Activated CD4-positive, alpha-beta T cell treated with anti-CD3 and anti-CD28 coated beads, Interleukin-2, amount 50 U/mL, for 24 hours (primary cell): ENCODE results near the gene PKN1.
A peak's percentile ranks its signal among the peaks of the same experiment; 100 is the strongest.
"Not testable (repeated sequence)": the region's sequence is repeated elsewhere in the genome, so short reads cannot be mapped to it uniquely, and the experiment has no call there.

Source experiments
- DNase-seq, 2 donors: peaks; one replicate each; pipeline ENCODE4 v3.0.0-alpha.2; 2020; ENCODE audit warnings: low read depth in 1 of 2, low spot score in 1 of 2

The PKN1 gene

DNA sequence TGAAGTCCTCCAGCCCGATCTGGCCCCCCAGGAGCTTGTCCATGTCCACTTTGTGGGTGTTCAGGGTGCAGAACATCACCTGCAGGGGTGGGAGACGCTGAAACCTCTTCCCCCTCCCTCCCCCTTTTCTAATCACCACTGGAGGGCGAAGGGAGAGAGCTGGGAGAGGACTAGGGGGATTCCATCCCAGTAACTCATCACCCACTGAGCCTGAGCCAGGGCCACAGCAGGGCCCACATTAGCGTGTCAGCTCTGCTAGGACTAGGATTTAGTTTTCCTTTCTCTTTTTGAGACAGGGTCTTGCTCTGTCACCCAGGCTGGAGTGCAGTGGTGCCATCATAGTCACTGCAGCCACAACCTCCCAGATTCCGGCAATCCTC is 47.6 kb downstream of the PKN1 start:
- DNase-seq = no peak

DNA sequence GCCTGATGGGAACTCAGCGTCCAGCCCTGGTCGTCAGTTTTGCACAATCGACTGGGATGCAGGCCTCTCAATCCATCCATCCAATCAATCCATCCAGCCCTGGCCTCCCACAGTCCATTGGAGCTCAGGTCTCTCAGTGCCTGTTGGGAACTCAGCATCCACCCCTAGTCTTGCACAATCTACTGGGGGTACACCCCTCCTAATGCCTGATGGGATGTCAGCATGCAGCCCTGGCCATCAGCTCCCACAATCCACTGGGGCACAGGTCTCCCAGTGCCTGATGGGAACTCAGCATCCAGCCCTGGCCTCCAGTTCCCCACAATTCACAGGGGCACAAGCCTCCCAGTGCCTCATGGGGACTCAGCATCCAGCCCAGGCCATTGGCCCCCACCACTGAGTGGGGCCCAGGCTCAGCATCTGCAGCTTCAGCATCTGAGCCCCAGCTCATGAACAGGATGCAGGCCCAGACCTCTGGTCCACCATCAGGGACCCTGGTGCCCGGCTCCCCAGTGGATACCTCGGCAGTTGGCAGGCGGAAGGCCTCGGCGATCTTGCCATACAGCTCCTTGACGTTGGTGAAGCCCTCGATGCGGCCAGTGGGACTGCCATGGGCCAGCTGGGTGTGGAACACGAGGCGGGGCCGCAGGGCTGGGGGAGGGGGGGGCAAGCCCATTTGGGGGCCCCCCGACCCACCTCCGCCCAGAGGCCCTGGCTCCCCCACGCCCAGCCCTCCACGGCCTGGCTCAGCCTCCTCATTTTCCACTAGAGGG is 49.3 kb downstream of the PKN1 start:
- no peak for DNase-seq

DNA sequence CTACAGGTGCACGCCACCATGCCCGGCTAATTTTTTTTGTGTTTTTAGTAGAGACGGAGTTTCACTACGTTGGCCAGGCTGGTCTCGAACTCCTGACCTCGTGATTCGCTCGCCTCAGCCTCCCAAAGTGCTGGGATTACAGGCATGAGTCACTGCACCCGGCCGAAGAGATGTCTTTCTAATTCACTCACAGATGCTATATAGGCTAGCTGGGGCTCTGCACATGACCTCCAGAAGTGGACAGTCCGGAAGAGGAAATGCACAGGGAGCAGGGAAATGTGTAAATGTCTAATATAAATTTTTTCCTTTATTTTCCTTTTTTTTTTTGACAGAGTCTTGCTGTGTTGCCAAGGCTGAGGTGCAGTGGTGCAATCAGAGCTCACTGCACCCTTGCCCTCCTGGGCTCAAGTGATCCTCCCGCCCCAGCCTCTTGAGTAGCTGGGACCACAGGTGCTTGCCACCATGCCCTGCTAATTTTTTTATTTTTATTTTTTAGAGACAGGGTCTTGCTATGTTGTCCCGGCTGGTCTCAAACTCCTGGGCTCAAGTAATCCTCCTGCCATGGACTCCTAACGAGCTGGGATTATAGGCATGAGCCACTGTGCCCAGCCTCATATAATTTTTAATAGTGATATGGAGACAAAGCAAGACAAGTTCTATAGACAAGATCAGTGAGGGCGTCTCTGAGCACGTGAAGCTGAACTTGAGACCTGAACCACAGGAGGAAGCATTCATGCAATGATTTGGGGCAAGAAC is 54.4 kb downstream of the PKN1 start:
- DNase-seq = no peak

DNA sequence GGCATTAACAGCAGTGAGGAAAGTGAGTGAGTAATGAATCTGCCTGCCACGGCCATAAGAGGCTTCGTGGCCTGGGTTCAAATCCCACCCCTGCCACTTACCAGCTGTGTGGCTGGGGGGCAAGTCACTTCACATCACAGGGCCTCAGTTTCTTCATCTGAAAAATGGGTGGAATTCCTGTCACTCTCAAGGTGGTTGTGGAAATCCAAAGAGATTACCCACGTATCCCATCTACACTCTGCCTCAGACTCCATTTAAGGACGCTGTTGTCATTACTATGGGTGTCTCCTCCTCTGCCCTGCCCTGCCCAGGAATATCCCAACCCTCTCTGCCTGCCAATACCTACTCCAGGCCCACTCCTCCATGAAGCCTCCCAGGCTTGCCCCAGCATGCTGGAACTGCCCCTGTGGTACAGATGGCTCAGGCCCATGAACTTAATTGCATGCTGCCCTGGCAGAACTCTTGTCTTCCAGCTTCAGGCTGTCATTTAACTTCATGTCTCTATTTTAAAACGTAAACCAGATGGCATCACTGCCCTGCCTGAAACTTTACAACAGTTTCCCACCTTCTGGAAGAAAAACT is 59.7 kb downstream of the PKN1 start:
- no peak for DNase-seq

DNA sequence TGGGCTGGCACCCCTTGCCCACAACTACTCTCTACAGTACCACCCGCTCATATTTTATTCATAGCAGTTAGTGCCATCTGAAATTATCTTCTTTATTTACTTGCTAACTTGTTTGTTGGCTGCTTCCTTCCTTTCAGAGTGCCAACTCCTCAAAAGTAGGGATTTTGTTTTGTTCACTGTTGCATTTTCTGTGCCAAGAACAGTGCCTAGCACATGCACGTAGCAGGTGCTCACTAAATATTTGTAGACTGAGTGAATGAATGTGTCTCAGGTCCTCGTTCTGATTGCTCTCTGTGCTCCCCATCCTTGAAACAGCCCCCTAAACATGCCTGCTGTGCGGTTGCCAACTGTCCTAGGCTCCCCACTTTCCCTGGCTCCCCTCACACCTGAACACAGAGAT is 61.3 kb downstream of the PKN1 start:
- DNase-seq = no peak

DNA sequence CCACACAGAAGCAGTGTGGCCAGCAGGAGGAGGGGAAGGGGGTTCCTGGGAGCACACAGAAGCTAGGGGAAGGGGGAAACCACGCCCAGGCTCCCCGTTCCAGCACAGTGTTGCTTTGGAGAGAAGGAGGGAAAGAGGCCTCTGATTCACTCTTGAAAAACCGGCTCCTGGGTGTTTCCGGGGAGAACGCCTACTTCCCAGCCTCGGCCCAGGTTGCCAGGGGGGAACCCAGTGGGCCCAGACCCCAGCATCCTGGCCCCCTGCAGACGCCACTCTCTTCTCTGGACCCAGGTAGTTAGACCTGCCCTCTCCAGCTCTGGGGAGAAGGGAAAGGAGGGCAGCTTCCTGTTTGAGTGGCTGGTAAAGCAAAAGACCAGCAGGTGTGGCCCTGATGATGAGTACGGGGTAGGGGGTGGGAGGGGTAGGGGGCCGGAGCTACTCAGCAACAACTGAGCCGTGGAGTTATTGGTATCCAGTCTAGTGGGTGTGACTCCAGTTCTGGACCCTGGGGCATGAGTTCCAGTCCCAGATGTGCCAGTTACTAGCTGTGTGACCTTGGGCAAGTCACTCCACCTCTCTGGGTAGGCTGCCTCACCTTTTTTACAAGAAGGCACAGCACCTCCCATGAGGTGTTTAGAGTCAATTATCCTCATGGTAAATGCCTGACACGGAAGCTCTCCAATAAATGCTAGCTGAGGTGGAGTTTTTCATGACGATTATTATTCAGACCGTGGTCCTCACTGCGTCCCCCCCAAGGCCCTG is 62.0 kb downstream of the PKN1 start:
- no peak for DNase-seq

DNA sequence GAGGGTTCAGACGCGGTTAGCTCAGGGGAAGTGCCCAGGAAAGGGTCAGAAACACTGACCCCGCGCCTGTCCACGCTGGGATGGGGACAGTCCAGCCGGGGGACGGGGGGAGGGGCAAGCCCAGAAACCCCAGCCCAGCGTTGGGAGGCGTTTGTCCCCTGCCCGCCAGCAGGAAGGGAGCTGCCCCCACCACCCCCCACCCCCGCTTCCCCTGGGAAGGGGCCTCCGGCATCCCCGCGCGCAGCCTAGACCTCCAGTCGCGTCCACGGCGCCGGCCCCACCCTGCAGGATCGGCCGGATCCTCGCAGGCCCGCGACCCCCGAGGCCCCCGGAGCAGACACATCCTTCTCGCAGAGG is 62.5 kb downstream of the PKN1 start:
- DNase-seq = no peak

DNA sequence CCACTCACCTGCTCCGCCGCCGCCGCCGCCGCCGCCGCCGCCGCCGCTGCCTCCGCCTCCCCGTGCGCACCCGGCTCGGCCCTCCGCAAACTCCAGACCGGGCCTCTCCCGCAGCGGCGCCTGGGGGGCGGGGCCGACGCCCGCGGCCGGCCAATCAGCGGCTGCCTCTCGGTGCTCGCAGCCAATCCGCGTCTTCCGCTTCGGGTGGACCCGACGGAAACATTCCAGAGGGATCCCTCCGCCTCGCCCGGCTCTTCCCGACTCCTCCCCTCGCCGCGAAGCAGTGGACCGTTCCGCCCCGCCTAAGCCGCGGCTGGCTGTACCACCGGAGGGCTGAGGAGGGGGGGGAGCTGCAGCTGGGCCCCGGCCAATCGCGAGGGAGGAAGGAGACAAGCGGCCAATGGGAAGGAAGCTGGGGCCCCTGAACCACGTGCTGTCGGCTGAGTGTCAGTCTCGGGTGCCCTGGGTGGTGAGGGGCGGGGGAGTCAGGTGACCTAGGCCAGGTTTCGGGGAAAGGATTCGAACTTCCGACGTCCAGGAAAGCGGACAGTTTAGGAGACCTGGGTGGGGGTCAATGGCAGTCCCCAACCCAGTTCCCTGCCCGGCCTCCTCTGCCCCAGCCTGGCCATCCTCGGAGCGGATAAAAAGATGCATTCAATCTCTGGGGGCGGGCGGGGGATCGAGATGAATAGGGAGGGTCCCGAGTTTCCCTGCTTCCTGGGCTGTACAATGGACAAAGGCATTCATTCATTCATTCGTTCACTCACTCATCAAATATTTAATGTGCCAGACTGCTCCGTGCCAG is 63.1 kb downstream of the PKN1 start, which contains the start of gene GIPC1:
GIPC1 (minus strand) TSS at position 99 of the 805 bp plus-strand sequence. CDS start 13,151 bp downstream, outside the sequence.
- peak; percentile 66 to 73 for DNase-seq

DNA sequence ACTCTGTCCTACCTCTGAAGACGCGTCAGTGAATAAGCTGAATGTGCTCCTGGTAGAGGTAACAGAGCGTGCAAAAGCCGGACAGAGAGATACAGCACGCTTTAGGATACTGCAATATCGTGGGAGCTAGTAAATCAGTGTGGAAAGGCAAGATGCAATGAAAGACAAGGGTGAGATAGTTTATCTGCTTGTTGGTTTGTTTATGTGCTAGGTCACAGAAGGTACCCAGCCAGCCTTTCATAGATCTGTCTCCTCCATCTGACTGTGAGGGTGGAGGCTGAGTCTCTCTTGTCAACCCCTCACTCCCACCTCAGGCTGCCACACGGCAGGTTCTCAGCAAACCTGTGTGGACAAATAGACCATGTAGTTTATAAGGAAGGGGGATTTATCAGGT is 63.7 kb downstream of the PKN1 start:
- no peak for DNase-seq

DNA sequence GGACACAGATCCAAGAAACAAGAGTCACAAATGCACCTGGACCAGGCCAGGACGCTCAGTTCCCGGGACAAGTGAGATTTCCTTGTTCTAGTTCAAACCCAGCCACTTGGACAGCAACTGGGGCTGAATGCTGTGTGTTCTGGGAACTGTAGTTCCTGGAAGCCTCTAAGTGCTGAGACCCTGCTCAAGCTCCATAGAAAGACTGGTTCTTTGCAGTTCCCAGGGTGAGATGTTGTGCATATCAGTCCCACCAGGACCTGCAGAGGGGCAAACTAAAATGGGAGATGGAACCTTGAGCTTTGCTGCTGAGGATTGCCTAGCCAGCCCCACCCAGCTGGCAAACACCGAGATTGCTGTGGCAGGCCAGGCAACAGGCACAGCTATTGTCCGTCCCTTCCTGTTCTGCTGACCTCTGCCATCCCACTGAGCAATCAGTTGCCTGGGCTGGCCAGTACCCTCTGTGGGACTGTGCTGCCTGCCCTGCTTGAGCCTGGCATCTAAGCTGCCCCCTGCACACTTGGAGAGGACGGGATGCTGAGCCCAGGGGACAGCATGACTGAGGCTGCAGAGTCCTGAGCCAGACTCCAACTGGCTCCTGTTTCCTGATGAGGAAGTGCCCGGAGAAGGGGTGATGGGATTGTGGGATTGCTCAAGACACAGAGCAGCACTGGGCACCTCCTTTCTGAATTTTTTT is 64.3 kb downstream of the PKN1 start:
- DNase-seq = no peak

DNA sequence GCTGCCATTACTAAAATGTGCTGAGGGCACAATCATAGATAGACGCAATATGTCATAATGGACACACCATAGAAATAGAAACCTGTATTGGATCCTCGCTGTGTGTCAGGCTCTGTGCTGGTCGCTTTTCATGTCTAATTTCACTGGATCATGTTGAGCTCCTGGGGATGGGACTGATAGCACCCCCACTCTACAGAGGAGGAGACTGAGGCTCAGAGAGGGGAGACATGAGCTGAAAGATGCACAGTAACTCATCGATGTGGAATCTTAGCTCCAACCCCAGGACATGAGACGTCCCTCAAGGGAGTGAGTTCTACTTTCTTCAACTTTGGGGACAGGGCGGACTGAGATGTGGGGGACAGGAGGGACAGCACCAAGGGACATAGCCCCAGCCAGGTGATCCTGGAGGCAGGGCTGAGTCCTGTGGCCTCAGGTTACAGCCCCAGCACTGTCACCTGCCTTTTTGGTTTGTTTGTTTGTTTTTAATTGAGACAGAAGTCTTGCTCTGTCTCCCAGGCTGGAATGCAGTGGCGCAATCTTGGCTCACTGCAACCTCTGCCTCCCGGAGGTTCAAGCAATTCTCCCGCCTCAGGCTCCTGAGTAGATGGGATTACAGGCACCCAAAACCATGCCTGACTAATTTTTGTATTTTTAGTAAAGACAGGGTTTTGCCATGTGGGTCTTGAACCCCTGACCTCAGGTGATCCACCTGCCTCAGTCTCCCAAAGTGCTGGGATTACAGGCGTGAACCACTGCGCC is 69.4 kb downstream of the PKN1 start:
- DNase-seq = no peak

DNA sequence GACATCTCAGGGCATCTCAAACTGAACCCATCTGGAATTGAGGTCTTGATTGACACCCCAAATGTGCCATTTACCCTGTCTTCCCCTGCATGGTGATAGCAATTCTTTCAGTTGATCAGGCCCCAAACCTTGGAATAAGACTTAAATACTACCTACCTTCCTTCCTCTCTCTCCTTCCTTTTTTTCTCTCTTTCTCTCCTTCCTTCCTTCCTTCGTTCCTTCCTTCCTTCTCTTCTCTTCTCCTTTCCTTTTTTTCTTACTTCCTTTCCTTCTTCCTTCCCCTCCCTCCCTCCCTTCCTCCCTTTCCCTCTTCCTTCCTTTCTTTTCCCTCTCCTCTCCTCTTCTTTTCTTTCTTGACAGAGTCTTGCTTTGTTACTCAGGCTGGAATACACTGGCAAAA is 70.2 kb downstream of the PKN1 start:
- no peak for DNase-seq

DNA sequence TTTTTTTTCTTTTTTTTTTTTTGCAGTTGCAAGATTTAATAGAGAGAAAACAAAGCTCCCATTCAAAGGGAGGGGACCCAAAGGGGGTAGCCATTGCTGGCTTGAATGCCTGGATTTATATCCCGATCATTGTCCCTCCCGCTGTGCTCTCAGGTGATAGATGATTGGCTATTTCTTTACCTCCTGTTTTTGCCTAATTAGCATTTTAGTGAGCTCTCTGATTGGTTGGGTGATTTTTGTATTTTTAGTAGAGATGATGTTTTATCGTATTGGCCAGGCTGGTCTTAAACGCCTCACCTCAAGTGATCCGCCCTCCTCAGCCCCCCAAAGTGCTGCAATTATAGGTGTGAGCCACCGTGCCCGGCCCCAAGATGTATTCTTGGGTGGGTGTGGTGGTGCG is 71.5 kb downstream of the PKN1 start:
- not testable (repeated sequence) for DNase-seq

DNA sequence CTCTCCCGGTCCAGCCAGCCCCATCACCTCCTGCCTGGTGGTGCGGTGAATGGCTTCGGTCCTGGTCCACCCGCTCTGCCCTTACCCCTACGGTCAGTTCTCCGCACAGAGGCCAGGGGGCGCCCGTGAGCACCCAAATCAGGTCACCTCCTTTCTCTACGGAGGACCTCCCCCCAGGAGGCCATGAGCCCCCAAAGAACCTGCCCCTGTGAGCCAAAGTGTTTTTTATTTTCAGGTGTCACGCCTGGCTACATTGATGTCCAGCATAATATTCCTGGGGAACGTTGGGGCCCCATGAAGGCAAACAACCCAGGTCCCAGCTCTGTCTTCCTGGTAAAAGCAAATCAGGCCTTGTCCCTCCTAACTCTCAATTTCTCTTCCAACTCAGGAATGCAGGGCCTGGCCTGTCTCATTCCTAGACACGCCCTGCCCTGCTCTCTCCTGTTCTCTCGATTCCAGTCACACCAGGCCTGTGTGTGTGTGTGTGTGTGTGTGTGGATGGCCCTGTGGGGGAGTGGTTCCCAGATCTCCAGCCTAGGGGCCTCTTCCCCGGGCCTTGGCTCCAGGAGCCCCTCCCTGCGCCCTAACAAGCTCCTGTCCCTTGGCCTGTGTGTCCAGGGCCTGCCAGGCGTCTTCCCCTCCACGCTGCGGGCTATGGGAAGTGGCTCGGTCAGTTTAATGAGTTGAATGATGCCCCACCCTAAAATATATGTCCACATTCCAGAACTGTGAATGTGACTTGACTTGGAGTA is 72.6 kb downstream of the PKN1 start:
- DNase-seq = peak; percentile 42 to 51

DNA sequence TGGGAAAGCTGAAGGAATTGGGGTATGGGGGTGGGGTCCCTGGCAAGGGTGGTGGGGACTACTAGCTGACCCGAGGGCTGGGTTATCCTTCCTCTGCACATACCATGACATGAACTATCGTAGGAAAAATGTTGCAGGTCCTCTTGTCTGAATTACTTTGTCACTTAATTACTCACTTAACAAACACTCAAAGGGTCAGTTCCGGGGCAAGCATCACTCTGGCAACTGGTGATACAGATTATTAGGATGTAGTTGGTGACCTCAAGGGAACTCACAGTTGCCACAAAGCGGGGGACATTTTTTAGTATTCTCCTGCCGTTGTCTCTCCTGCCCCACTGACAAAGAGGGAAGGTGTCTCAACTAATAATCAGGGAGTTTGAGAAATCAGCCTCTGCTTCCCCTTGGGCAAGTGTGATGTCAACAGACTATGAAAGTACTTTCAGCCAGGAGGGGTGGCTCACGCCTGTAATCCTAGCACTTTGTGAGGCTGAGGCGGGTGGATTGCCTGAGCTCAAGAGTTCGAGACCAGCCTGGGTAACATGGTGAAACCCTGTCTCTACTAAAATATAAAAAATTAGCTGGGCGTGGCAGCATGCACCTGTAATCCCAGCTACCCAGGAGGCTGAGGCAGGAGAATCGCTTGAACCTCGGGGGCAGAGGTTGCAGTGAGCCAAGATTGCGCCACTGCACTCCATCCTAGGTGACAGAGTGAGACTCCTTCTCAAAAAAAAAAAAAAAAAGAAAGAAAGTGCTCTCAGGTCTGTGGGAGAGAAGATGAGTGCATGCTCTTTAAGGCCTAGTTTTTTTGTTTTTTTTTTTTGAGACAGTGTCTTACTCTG is 74.8 kb downstream of the PKN1 start:
- no peak for DNase-seq

DNA sequence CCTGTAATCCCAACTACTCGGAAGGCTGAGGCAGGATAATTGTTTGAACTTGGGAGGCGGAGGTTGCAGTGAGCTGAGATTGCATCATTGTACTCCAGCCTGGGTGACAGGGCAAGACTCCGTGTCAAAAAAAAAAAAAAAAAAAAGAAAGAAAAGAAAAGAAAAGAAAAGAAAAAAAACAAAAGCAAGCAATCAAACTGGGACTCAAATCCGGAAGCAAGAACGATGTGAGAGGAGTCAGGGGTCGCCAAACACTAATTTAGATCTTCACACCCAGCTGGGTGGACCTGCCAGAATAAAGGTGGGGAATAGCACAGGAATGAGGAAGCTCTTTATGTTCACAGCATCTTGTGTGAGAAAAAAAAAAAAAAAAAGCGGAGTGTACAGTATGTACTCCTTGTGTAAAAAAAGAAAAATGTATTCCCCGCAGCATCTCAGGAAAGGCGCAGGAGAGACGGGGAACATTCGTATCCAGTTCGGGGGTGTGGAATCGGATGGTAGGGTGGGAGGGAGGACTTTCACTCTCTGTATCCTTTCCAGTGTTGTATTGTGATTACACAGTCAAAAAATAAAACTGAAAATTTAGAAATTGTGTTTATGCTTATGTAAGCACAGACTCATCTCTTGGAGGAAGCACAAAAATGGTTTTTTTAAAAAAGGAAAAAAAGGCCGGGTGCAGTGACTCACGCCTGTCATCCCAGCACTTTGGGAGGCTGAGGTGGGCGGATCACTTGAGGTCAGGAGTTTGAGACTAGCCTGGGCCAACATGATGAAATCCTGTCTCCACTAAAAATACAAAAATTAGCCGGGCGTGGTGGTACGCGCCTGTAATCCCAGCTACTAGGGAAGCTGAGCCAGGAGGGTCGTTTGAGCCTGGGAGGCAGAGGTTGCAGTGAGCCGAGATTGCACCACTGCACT is 77.5 kb downstream of the PKN1 start:
- DNase-seq = no peak

DNA sequence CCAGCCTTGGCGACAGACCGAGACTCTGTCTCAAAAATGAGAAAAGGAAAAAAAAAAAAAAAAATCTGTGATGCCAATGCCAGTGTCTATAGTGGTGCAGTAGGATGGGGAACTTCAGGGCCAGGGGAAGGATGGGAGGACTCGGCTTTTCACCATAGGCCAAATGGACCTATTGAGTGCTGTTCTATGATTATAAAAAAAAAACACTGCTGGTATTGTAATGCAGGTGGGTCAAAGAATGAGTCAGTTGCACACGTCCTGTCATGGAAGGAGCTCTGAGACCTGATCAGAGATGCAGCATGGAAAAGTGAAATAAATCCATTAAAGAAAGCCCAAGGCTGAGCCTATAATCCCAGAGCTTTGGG is 78.1 kb downstream of the PKN1 start:
- DNase-seq = no peak
